Activated B cell treated with CpG ODN at 0.5 μM for 24 hours (primary cell): ENCODE results near the gene WWOX. TPM values are rescaled to one million over a fixed set of nuclear protein-coding genes. Genes with fewer than 3 reads are reported as not detected.

Source experiments
- ATAC-seq: fragments of 200-7000 bp; cut with Tn5 transposase; one replicate; pipeline ENCODE4 v1.10.0; 2021; ENCODE audit warnings: low read depth, mild to moderate bottlenecking, moderate library complexity
- CTCF ChIA-PET: fragments of 350-600 bp; sonication (Branson Sonifier 250); formaldehyde crosslinking; loops from one replicate; lab custom pipeline; 2021; ENCODE audit warnings: antibody characterized with exemption; lab: Charles Lee
- POLR2A ChIA-PET: fragments of 350-600 bp; sonication (Branson Sonifier 250); formaldehyde crosslinking; loops from one replicate; lab custom pipeline; 2021; ENCODE audit warnings: antibody characterized with exemption; lab: Charles Lee
- DNase-seq: peaks from one replicate; pipeline ENCODE4 v3.0.0; 2022
- H3K27ac Mint-ChIP-seq: one replicate; pipeline ENCODE4 v1.8.0; 2020; ENCODE audit warnings: mixed read lengths
- H3K27me3 Mint-ChIP-seq: one replicate; pipeline ENCODE4 v1.8.0; 2021; ENCODE audit warnings: mixed read lengths
- H3K36me3 Mint-ChIP-seq: one replicate; pipeline ENCODE4 v1.8.0; 2021; ENCODE audit warnings: low read depth, mixed read lengths
- H3K4me1 Mint-ChIP-seq: one replicate; pipeline ENCODE4 v1.8.0; 2021; ENCODE audit warnings: mixed read lengths
- H3K4me3 Mint-ChIP-seq: one replicate; pipeline ENCODE4 v1.8.0; 2020; ENCODE audit warnings: mild to moderate bottlenecking, mixed read lengths
- H3K9me3 Mint-ChIP-seq: one replicate; pipeline ENCODE4 v1.8.0; 2020; ENCODE audit warnings: mixed read lengths
- CTCF ChIP-seq: fragments of 200-600 bp; IDR thresholded peaks from one replicate; pipeline ENCODE4 v1.8.0; 2022; ENCODE audit warnings: antibody characterized with exemption, mild to moderate bottlenecking
- intact Hi-C: fragments of 100-400 bp; cut with micrococcal nuclease; formaldehyde crosslinking; loops from one replicate; pipeline ENCODE4 v1.15.1; 2024
- total RNA-seq: library from RNA; stranded (reverse); gene quantifications from 2 replicates; pipeline ENCODE4 v1.2.3, GENCODE V29; 2022

The WWOX gene
- total RNA-seq, 1 donor from 2014 or later = 22.6 TPM

- intact Hi-C loops = no loop called here
- no peak for TF ChIP-seq CTCF
- ChIA-PET CTCF (no interaction called here), POLR2A (no interaction called here)
- no peak overlapping the region for H3K4me3 Mint-ChIP-seq
- DNase-seq (no peak), ATAC-seq (no peak)
- no peaks in the 10 kb centered on the region for H3K4me1 Mint-ChIP-seq
- H3K9me3 Mint-ChIP-seq = peaks cover 20% of the 10 kb centered on the region
- no peaks in the 10 kb centered on the region for H3K27me3 Mint-ChIP-seq
- no peak overlapping the region for H3K27ac Mint-ChIP-seq
- no peaks in the 10 kb centered on the region for H3K36me3 Mint-ChIP-seq
Measured at GRCh38 chr16:78413651-78414050, 314.2 kb downstream of the WWOX start.

- intact Hi-C loops = no loop called here
- no peak for DNase-seq
- CTCF ChIA-PET = no interaction called here
- Mint-ChIP-seq H3K4me1 (no peaks in the 10 kb centered on the region), H3K9me3 (peaks cover 14% of the 10 kb centered on the region), H3K27ac (no peak overlapping the region), H3K27me3 (no peaks in the 10 kb centered on the region), H3K36me3 (no peaks in the 10 kb centered on the region), H3K4me3 (no peak overlapping the region)
- POLR2A ChIA-PET = no interaction called here
- no peak for TF ChIP-seq CTCF
- ATAC-seq = no peak
Measured at GRCh38 chr16:78415013-78415412, 315.6 kb downstream of the WWOX start.

- CTCF ChIA-PET = no interaction called here
- Mint-ChIP-seq H3K36me3 (no peaks in the 10 kb centered on the region), H3K27ac (no peak overlapping the region), H3K4me3 (no peak overlapping the region), H3K27me3 (no peaks in the 10 kb centered on the region), H3K9me3 (peaks cover 14% of the 10 kb centered on the region), H3K4me1 (no peaks in the 10 kb centered on the region)
- POLR2A ChIA-PET = no interaction called here
- intact Hi-C loops = no loop called here
- DNase-seq (no peak), ATAC-seq (no peak)
- no peak for TF ChIP-seq CTCF
Measured at GRCh38 chr16:78415669-78416068, 316.2 kb downstream of the WWOX start.

GRCh38 chr16:78416400-78416799 lies 316.9 kb downstream of the WWOX start:
- Mint-ChIP-seq H3K4me3 (no peak overlapping the region), H3K9me3 (peaks cover 14% of the 10 kb centered on the region), H3K27ac (no peak overlapping the region), H3K4me1 (no peaks in the 10 kb centered on the region), H3K36me3 (no peaks in the 10 kb centered on the region), H3K27me3 (no peaks in the 10 kb centered on the region)
- intact Hi-C loops = no loop called here
- DNase-seq (no peak), ATAC-seq (no peak)
- ChIA-PET CTCF (no interaction called here), POLR2A (no interaction called here)
- no peak for TF ChIP-seq CTCF

GRCh38 chr16:78421181-78421708 lies 321.8 kb downstream of the WWOX start:
- intact Hi-C loops = no loop called here
- H3K27ac Mint-ChIP-seq = no peak overlapping the region
- H3K4me1 Mint-ChIP-seq = no peaks in the 10 kb centered on the region
- no peak overlapping the region for H3K4me3 Mint-ChIP-seq
- TF ChIP-seq CTCF = no peak
- no peak for ATAC-seq
- no peaks in the 10 kb centered on the region for H3K36me3 Mint-ChIP-seq
- ChIA-PET POLR2A (no interaction called here), CTCF (interaction anchor here (0.7 kb wide), 1 partner anchor 189 kb away, joined by 3 read pairs; no protein-coding TSS in a partner anchor)
- DNase-seq = no peak
- no peaks in the 10 kb centered on the region for H3K9me3 Mint-ChIP-seq
- H3K27me3 Mint-ChIP-seq = no peaks in the 10 kb centered on the region
